Endothelial cell of umbilical vein (primary cell): Measurements from ENCODE around the gene FHOD3. TPM values are rescaled to one million over a fixed set of nuclear protein-coding genes. Genes with fewer than 3 reads are reported as not detected.

ENCODE experiments used
- BruUV-seq: library from RNA; stranded (reverse); fragments of 400-500 nt; replicated peaks from 2 replicates; lab custom pipeline; 2021; lab: Mats Ljungman, UMichigan
- CTCF ChIA-PET: fragments of 300-600, 350-600 bp; sonication (Branson Sonifier 250); formaldehyde crosslinking; loops from one replicate; lab custom pipeline; 2021; ENCODE audit warnings: antibody characterized with exemption, inconsistent platforms; lab: Charles Lee
- POLR2A ChIA-PET: fragments of 300-600, 350-600 bp; sonication (Branson Sonifier 250); formaldehyde crosslinking; loops from one replicate; lab custom pipeline; 2021; ENCODE audit warnings: antibody characterized with exemption, inconsistent platforms; lab: Charles Lee
- DNase-seq: peaks from one replicate; pipeline ENCODE4 v3.0.0-alpha.2; 2011; ENCODE audit warnings: low read depth, low spot score
- FAIRE-seq: peaks from 2 replicates; lab custom pipeline; 2011; peaks lifted over from hg19 to GRCh38; lab: Jason Lieb, UNC
- H2AFZ ChIP-seq: 2 replicates; pipeline ENCODE4 v1.6.0; 2012; ENCODE audit warnings: low read depth, low read length, control low read depth, inconsistent platforms
- H3K27ac ChIP-seq: 2 replicates; pipeline ENCODE4 v1.5.1; 2011; ENCODE audit warnings: low read depth, mild to moderate bottlenecking, control low read depth, low read length, moderate library complexity; ENCODE audit not compliant: insufficient read depth
- H3K27me3 ChIP-seq, 2 experiments: 2 replicates each; pipeline versions ENCODE4 v1.6.0 to v1.6.1; 2011; ENCODE audit warnings: low read length in 2 of 2, mixed read lengths in 1 of 2; ENCODE audit not compliant: control insufficient read depth in 2 of 2, insufficient read depth in 2 of 2
- H3K36me3 ChIP-seq, 2 experiments: 2 replicates in 1 of 2; 3 replicates in 1 of 2; pipeline ENCODE4 v1.5.1; 2011; ENCODE audit warnings: low read length in 2 of 2, mild to moderate bottlenecking in 1 of 2, moderate library complexity in 1 of 2; ENCODE audit not compliant: control insufficient read depth in 2 of 2, insufficient read depth in 2 of 2; ENCODE audit errors: extremely low read depth in 1 of 2
- H3K4me1 ChIP-seq: 3 replicates; pipeline ENCODE4 v1.5.1; 2011; ENCODE audit warnings: mild to moderate bottlenecking, low read length; ENCODE audit not compliant: control insufficient read depth, insufficient read depth; ENCODE audit errors: extremely low read depth
- H3K4me2 ChIP-seq: 2 replicates; pipeline ENCODE4 v1.6.1; 2011; ENCODE audit warnings: low read length, control low read depth, mixed read lengths; ENCODE audit not compliant: insufficient read depth
- H3K4me3 ChIP-seq, 3 experiments: fragments of 200-600 bp in 1 of 3; sonication (generic), shearing (Covaris generic) in 1 of 3; replicated peaks in 1 of 3; 2 replicates each; pipeline ENCODE4 v1.5.1; 2011 to 2016; ENCODE audit warnings: control low read depth in 3 of 3, low read length in 3 of 3, mild to moderate bottlenecking in 2 of 3, inconsistent platforms in 1 of 3, low read depth in 1 of 3, moderate library complexity in 1 of 3; ENCODE audit not compliant: insufficient read depth in 1 of 3
- H3K79me2 ChIP-seq: 2 replicates; pipeline ENCODE4 v1.6.0; 2012; ENCODE audit warnings: low read length, inconsistent platforms; ENCODE audit not compliant: control insufficient read depth, insufficient read depth
- H3K9ac ChIP-seq: replicated peaks from 2 replicates; pipeline ENCODE3; 2011; ENCODE audit warnings: low read length, control low read depth; ENCODE audit not compliant: insufficient read depth; ENCODE audit errors: extremely low read depth
- H3K9me1 ChIP-seq: replicated peaks from 3 replicates; pipeline ENCODE4 v1.6.0; 2011; ENCODE audit warnings: mild to moderate bottlenecking, low read length; ENCODE audit not compliant: control insufficient read depth, insufficient read depth; ENCODE audit errors: extremely low read depth
- H3K9me3 ChIP-seq: replicated peaks from 2 replicates; pipeline ENCODE4 v1.5.1; 2012; ENCODE audit warnings: low read length, inconsistent platforms; ENCODE audit not compliant: control insufficient read depth, insufficient read depth
- H4K20me1 ChIP-seq: replicated peaks from 2 replicates; pipeline ENCODE3; 2011; ENCODE audit warnings: mild to moderate bottlenecking, low read length; ENCODE audit not compliant: control insufficient read depth, insufficient read depth; ENCODE audit errors: extremely low read depth
- CTCF ChIP-seq, 2 donors: IDR thresholded peaks; 1 replicate in 1 of 2; 2 replicates in 1 of 2; pipeline ENCODE4 v1.5.1; 2011; ENCODE audit warnings: low read length in 2 of 2, mild to moderate bottlenecking in 2 of 2, moderate library complexity in 2 of 2, control low read depth in 1 of 2, inconsistent platforms in 1 of 2, low read depth in 1 of 2; ENCODE audit not compliant: insufficient read depth in 1 of 2; ENCODE audit errors: extremely low read depth in 1 of 2
- EZH2 ChIP-seq: IDR thresholded peaks from 2 replicates; pipeline ENCODE4 v1.6.1; 2012; ENCODE audit warnings: borderline replicate concordance, low read depth, mild to moderate bottlenecking, moderate library complexity, low read length, inconsistent platforms; ENCODE audit not compliant: severe bottlenecking
- FOS ChIP-seq: IDR thresholded peaks from 2 replicates; pipeline ENCODE4 v1.6.1; 2011; ENCODE audit warnings: mild to moderate bottlenecking, low read length, moderate library complexity, borderline replicate concordance; ENCODE audit not compliant: insufficient read depth
- GATA2 ChIP-seq: IDR thresholded peaks from 2 replicates; pipeline ENCODE4 v1.7.0; 2011; ENCODE audit warnings: low read depth, mild to moderate bottlenecking, moderate library complexity, mixed read lengths, low read length; ENCODE audit not compliant: insufficient read length, insufficient read depth
- JUN ChIP-seq: IDR thresholded peaks from 2 replicates; pipeline ENCODE4 v1.6.1; 2011; ENCODE audit warnings: borderline replicate concordance, low read depth; ENCODE audit not compliant: insufficient read length, insufficient read depth
- MAX ChIP-seq: IDR thresholded peaks from 2 replicates; pipeline ENCODE4 v1.6.1; 2011; ENCODE audit not compliant: insufficient read depth, insufficient read length
- MYC ChIP-seq: IDR thresholded peaks from one replicate; pipeline ENCODE4 v1.6.1; 2011; ENCODE audit warnings: mild to moderate bottlenecking, low read depth, low read length
- POLR2A ChIP-seq: IDR thresholded peaks from 2 replicates; pipeline ENCODE4 v1.6.1; 2012; ENCODE audit warnings: low read depth, mild to moderate bottlenecking, control low read depth, low read length
- POLR2AphosphoS5 ChIP-seq: IDR thresholded peaks from 2 replicates; pipeline ENCODE4 v1.6.1; 2012; ENCODE audit warnings: low read depth, mild to moderate bottlenecking, control low read depth, low read length, moderate library complexity; ENCODE audit not compliant: insufficient read depth
- dilution Hi-C: fragments of 300-500 bp; cut with MboI; formaldehyde crosslinking; loops from one replicate; pipeline ENCODE4 v1.15.0; 2019; ENCODE audit warnings: low sequenced_read_pairs; ENCODE audit not compliant: extremely low pct_ligation_motif_present
- intact Hi-C: fragments of 100-400 bp; cut with micrococcal nuclease; formaldehyde crosslinking; loops from one replicate; pipeline ENCODE4 v1.10.0; 2022
- polyA plus RNA-seq, 4 experiments: library from polyadenylated mRNA; depleted of rRNA in 3 of 4; stranded (reverse) in 3 of 4; unstranded in 1 of 4; fragments of >200 nt; gene quantifications; 2 replicates each; pipeline versions ENCODE4 v1.2.1 to v1.2.3, GENCODE V29; 2011 to 2012; ENCODE audit warnings: missing spikeins in 1 of 4
- total RNA-seq: library from RNA; stranded (reverse); gene quantifications from 2 replicates; pipeline ENCODE4 v1.2.3, GENCODE V29; 2021

The FHOD3 gene
- total and polyA plus RNA-seq, 2 donors (not counting 3 experiments of a cell fraction or from before 2014, with no cell fraction given) = 0.06 to 1.5 TPM

DNA sequence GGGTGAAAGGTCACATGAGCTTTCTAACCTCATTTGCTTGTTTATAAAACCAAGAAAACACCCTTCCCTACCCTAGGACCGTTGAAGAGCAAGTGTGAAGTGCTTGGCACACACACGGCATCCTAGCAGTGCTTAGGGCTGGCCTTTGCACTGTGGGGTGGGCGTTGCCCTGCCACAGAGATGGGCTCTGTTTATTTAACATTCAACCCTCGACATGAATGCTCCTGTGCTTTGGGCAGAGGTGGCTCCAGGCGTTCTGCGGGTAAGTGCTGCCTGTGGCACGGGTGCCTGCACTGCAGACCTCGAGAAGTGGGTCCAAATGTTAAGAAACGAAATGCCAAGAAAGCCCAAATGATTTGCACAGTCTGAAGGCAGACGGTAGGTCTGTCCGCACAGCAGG is 170.1 kb downstream of the FHOD3 start:
- Histone ChIP-seq H3K79me2 (no peaks in the 10 kb centered on the region), H3K27ac (no peak overlapping the region), H3K9ac (no peak overlapping the region), H3K9me1 (no peaks in the 10 kb centered on the region), H3K36me3 (no peaks in the 10 kb centered on the region), H3K27me3 (no peaks in the 10 kb centered on the region), H3K4me1 (no peaks in the 10 kb centered on the region), H3K4me2 (no peak overlapping the region), H3K4me3 (no peak overlapping the region), H4K20me1 (no peaks in the 10 kb centered on the region), H3K9me3 (no peaks in the 10 kb centered on the region), H2AFZ (no peak overlapping the region)
- TF ChIP-seq JUN = no peak
- no peak for TF ChIP-seq MAX
- TF ChIP-seq FOS = no peak
- no peak for TF ChIP-seq EZH2
- TF ChIP-seq POLR2AphosphoS5 = no peak
- no peak for TF ChIP-seq POLR2A
- TF ChIP-seq MYC = no peak
- TF ChIP-seq GATA2 = no peak
- TF ChIP-seq CTCF (IDR thresholded peaks at IDR 0.05; ENCODE audit: extremely low read depth in 1 of 2, insufficient read depth in 1 of 2, low read depth in 1 of 2, low read length in 2 of 2) = no peak
- intact Hi-C loops = no loop called here
- CTCF ChIA-PET = no interaction called here
- no peak for FAIRE-seq
- dilution Hi-C loops = no loop called here
- no peak for DNase-seq
- POLR2A ChIA-PET = no interaction called here
- BruUV-seq = no TSS peak
